Measurements from ENCODE around the gene CAMK2D.

- TF ChIP-seq CTCF (IDR thresholded peaks at IDR 0.05) (no peak), E2F6 (IDR thresholded peaks at IDR 0.05; ENCODE audit: borderline replicate concordance, low read depth) (no peak), EP300 (IDR thresholded peaks at IDR 0.05) (no peak), REST (IDR thresholded peaks at IDR 0.05) (no peak), POLR2AphosphoS2 (conservative IDR thresholded peaks at IDR 0.05; ENCODE audit: low read length) (no peak), MAZ (IDR thresholded peaks at IDR 0.05; ENCODE audit: borderline replicate concordance, low read depth, low read length) (no peak), POLR2A (IDR thresholded peaks at IDR 0.05; ENCODE audit: low read length) (no peak), HOXB13 (CRISPR knock-in tag; IDR thresholded peaks at IDR 0.05; ENCODE audit: low read depth) (no peak), ZSCAN20 (CRISPR knock-in tag; IDR thresholded peaks at IDR 0.05) (no peak), FOSL2 (IDR thresholded peaks at IDR 0.05) (no peak), FOSL2 (CRISPR knock-in tag; IDR thresholded peaks at IDR 0.05) (no peak), RNF2 (IDR thresholded peaks at IDR 0.05; ENCODE audit: borderline replicate concordance, low read depth) (no peak), KDM1A (IDR thresholded peaks at IDR 0.05; ENCODE audit: low read depth) (no peak), ESRRA (IDR thresholded peaks at IDR 0.05; ENCODE audit: borderline replicate concordance, low read length) (no peak)
- TF ChIP-seq, protein P1, sequence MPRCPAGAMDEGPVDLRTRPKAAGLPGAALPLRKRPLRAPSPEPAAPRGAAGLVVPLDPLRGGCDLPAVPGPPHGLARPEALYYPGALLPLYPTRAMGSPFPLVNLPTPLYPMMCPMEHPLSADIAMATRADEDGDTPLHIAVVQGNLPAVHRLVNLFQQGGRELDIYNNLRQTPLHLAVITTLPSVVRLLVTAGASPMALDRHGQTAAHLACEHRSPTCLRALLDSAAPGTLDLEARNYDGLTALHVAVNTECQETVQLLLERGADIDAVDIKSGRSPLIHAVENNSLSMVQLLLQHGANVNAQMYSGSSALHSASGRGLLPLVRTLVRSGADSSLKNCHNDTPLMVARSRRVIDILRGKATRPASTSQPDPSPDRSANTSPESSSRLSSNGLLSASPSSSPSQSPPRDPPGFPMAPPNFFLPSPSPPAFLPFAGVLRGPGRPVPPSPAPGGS (IDR thresholded peaks at IDR 0.05), result no peak
These were observed 4.1 kb downstream of the CAMK2D start for GRCh38 chr4:113757486-113757885.

All from A549 (cell line).